Effector memory CD4-positive, alpha-beta T cell (primary cell): ENCODE measurements around the gene RXRA.

Experiments
- DNase-seq, 3 donors: peaks; one replicate each; pipeline ENCODE4 v3.0.0-alpha.2; 2020
- H3K27ac ChIP-seq: 2 replicates; pipeline ENCODE4 v1.7.0; 2013; ENCODE audit warnings: mild to moderate bottlenecking, low read length, moderate library complexity; ENCODE audit not compliant: insufficient read depth, poor library complexity, severe bottlenecking
- H3K27me3 ChIP-seq: replicated peaks from 2 replicates; pipeline ENCODE4 v1.7.0; 2013; ENCODE audit warnings: mild to moderate bottlenecking, low read length; ENCODE audit not compliant: insufficient read depth, control insufficient read depth, poor library complexity, severe bottlenecking
- H3K36me3 ChIP-seq: 2 replicates; pipeline ENCODE4 v1.7.0; 2013; ENCODE audit warnings: mild to moderate bottlenecking, low read length, moderate library complexity; ENCODE audit not compliant: control insufficient read depth, insufficient read depth
- H3K4me1 ChIP-seq: 2 replicates; pipeline ENCODE4 v1.7.0; 2013; ENCODE audit warnings: low read length, mild to moderate bottlenecking; ENCODE audit not compliant: control insufficient read depth, insufficient read depth, poor library complexity, severe bottlenecking
- H3K4me3 ChIP-seq: 2 replicates; pipeline ENCODE4 v1.7.0; 2013; ENCODE audit warnings: low read length, low read depth, mild to moderate bottlenecking; ENCODE audit not compliant: insufficient read depth, poor library complexity, severe bottlenecking
- H3K9me3 ChIP-seq: 2 replicates; pipeline ENCODE4 v1.7.0; 2013; ENCODE audit warnings: mild to moderate bottlenecking, low read length, moderate library complexity; ENCODE audit not compliant: control insufficient read depth

RXRA gene

GRCh38 chr9:134336924-134337323 is 10.7 kb downstream of the RXRA start:
- Histone ChIP-seq H3K4me1 (no peaks in the 10 kb centered on the region), H3K27me3 (no peaks in the 10 kb centered on the region), H3K36me3 (no peaks in the 10 kb centered on the region), H3K9me3 (no peaks in the 10 kb centered on the region), H3K27ac (no peak overlapping the region), H3K4me3 (no peak overlapping the region)
- DNase-seq: no peak

GRCh38 chr9:134337469-134337868 is 11.2 kb downstream of the RXRA start:
- Histone ChIP-seq H3K4me1 (no peaks in the 10 kb centered on the region), H3K36me3 (no peaks in the 10 kb centered on the region), H3K4me3 (no peak overlapping the region), H3K27ac (no peak overlapping the region), H3K27me3 (no peaks in the 10 kb centered on the region), H3K9me3 (no peaks in the 10 kb centered on the region)
- DNase-seq: no peak

- H3K9me3 ChIP-seq: no peaks in the 10 kb centered on the region
- H3K4me1 ChIP-seq: no peaks in the 10 kb centered on the region
- no peak for DNase-seq
- no peaks in the 10 kb centered on the region for H3K36me3 ChIP-seq
- H3K27me3 ChIP-seq: no peaks in the 10 kb centered on the region
- no peak overlapping the region for H3K27ac ChIP-seq
- no peak overlapping the region for H3K4me3 ChIP-seq
Observed at GRCh38 chr9:134338394-134339182, 12.3 kb downstream of the RXRA start.

GRCh38 chr9:134339183-134339806 is 13.0 kb downstream of the RXRA start:
- no peaks in the 10 kb centered on the region for H3K9me3 ChIP-seq
- H3K4me1 ChIP-seq: no peaks in the 10 kb centered on the region
- H3K36me3 ChIP-seq: no peaks in the 10 kb centered on the region
- no peak overlapping the region for H3K4me3 ChIP-seq
- no peaks in the 10 kb centered on the region for H3K27me3 ChIP-seq
- no peak for DNase-seq
- no peak overlapping the region for H3K27ac ChIP-seq

GRCh38 chr9:134340475-134341160 is 14.4 kb downstream of the RXRA start:
- Histone ChIP-seq H3K27me3 (no peaks in the 10 kb centered on the region), H3K4me3 (no peak overlapping the region), H3K4me1 (no peaks in the 10 kb centered on the region), H3K9me3 (no peaks in the 10 kb centered on the region), H3K36me3 (no peaks in the 10 kb centered on the region), H3K27ac (no peak overlapping the region)
- no peak for DNase-seq

GRCh38 chr9:134341306-134341705 is 15.1 kb downstream of the RXRA start:
- H3K27ac ChIP-seq: no peak overlapping the region
- no peaks in the 10 kb centered on the region for H3K9me3 ChIP-seq
- DNase-seq: no peak
- no peaks in the 10 kb centered on the region for H3K4me1 ChIP-seq
- no peaks in the 10 kb centered on the region for H3K36me3 ChIP-seq
- H3K27me3 ChIP-seq: no peaks in the 10 kb centered on the region
- H3K4me3 ChIP-seq: no peak overlapping the region

GRCh38 chr9:134341929-134342745 is 15.9 kb downstream of the RXRA start:
- no peaks in the 10 kb centered on the region for H3K4me1 ChIP-seq
- H3K4me3 ChIP-seq: no peak overlapping the region
- no peaks in the 10 kb centered on the region for H3K27me3 ChIP-seq
- H3K9me3 ChIP-seq: no peaks in the 10 kb centered on the region
- H3K36me3 ChIP-seq: no peaks in the 10 kb centered on the region
- no peak for DNase-seq
- no peak overlapping the region for H3K27ac ChIP-seq

GRCh38 chr9:134342746-134343115 is 16.5 kb downstream of the RXRA start:
- H3K4me3 ChIP-seq: no peak overlapping the region
- no peaks in the 10 kb centered on the region for H3K4me1 ChIP-seq
- no peak overlapping the region for H3K27ac ChIP-seq
- no peaks in the 10 kb centered on the region for H3K27me3 ChIP-seq
- no peaks in the 10 kb centered on the region for H3K9me3 ChIP-seq
- DNase-seq: no peak
- no peaks in the 10 kb centered on the region for H3K36me3 ChIP-seq

- H3K4me3 ChIP-seq: no peak overlapping the region
- H3K9me3 ChIP-seq: no peaks in the 10 kb centered on the region
- H3K27ac ChIP-seq: no peak overlapping the region
- no peaks in the 10 kb centered on the region for H3K4me1 ChIP-seq
- no peaks in the 10 kb centered on the region for H3K27me3 ChIP-seq
- no peaks in the 10 kb centered on the region for H3K36me3 ChIP-seq
- DNase-seq: no peak
Observed at GRCh38 chr9:134343637-134344036, 17.4 kb downstream of the RXRA start.
